Measurements from ENCODE around the gene CCDC196. TPM values are rescaled to one million over a fixed set of nuclear protein-coding genes. Genes with fewer than 3 reads are reported as not detected.

CCDC196 gene
- total RNA-seq, 1 experiment from 2014 or later, result not detected

- Histone ChIP-seq H3K79me1 (ENCODE audit: insufficient read depth, low read depth, low read length, poor library complexity, severe bottlenecking) (no peaks in the 10 kb centered on the region), H3K23ac (ENCODE audit: insufficient read length, low read depth, low read length) (no peak overlapping the region), H2AK5ac (ENCODE audit: insufficient read length, low read length) (no peak overlapping the region), H3K4me2 (ENCODE audit: insufficient read depth, insufficient read length, low read length) (no peak overlapping the region), H3K9ac (ENCODE audit: extremely low read depth, insufficient read length, low read length) (no peak overlapping the region), H3K18ac (ENCODE audit: insufficient read length, low read depth, low read length) (no peak overlapping the region), H3K14ac (ENCODE audit: insufficient read depth, low read length) (no peak overlapping the region), H4K5ac (ENCODE audit: insufficient read length, low read depth, low read length) (no peak overlapping the region), H2AFZ (ENCODE audit: low read length) (no peak overlapping the region), H2BK120ac (ENCODE audit: low read depth, low read length, poor library complexity, severe bottlenecking) (no peak overlapping the region), H3T11ph (ENCODE audit: low read length) (no peak overlapping the region), H3K79me2 (ENCODE audit: insufficient read depth, low read length) (no peaks in the 10 kb centered on the region), H3K9me3 (ENCODE audit: control insufficient read depth, low read depth, low read length) (no peaks in the 10 kb centered on the region), H4K8ac (replicated peaks; ENCODE audit: insufficient read length, low read depth, low read length) (no peak overlapping the region), H3K4me1 (ENCODE audit: insufficient read depth, low read length) (no peaks in the 10 kb centered on the region), H2BK15ac (ENCODE audit: low read depth, low read length) (no peak overlapping the region), H3K27ac (ENCODE audit: insufficient read length, low read depth, low read length) (no peak overlapping the region), H3K27me3 (ENCODE audit: insufficient read depth, low read length) (no peaks in the 10 kb centered on the region), H3K56ac (ENCODE audit: insufficient read length, low read depth, low read length) (no peak overlapping the region), H2BK20ac (ENCODE audit: low read depth, low read length, poor library complexity, severe bottlenecking) (no peak overlapping the region), H4K20me1 (ENCODE audit: control insufficient read depth, insufficient read depth, insufficient read length) (no peaks in the 10 kb centered on the region), H2BK12ac (ENCODE audit: insufficient read length, low read depth, low read length) (no peak overlapping the region), H3K23me2 (ENCODE audit: insufficient read length, low read depth, low read length, poor library complexity, severe bottlenecking) (no peaks in the 10 kb centered on the region), H3K4ac (ENCODE audit: low read depth, low read length) (no peak overlapping the region), H4K91ac (ENCODE audit: insufficient read length, low read depth, low read length) (no peak overlapping the region), H2BK5ac (ENCODE audit: insufficient read length, low read length) (no peak overlapping the region)
- no peak for TF ChIP-seq CTCF (conservative IDR thresholded peaks at IDR 0.05)
- peaks cover 0 to 5% of the 10 kb centered on the region in 2 experiments; a peak in 1 of 4 replicates for H3K4me1 Mint-ChIP-seq
- peaks cover 0 to 4% (median 0%) of the 10 kb centered on the region in 3 experiments; a peak in 2 of 7 replicates for H3K36me3 Mint-ChIP-seq (ENCODE audit: insufficient read depth in 1 of 3, low read depth in 3 of 3)
- H3K9me3 Mint-ChIP-seq, result no peaks in the 10 kb centered on the region
- WGBS (ENCODE audit: extremely low coverage, insufficient read length, low lambda C conversion rate), result no CpG with 5 or more reads among the region's 3 CpGs
- no peak overlapping the region for H3K4me3 Mint-ChIP-seq
- no peak overlapping the region for H3K27ac Mint-ChIP-seq
- H3K27me3 Mint-ChIP-seq (ENCODE audit: low read depth), result no peaks in the 10 kb centered on the region; the same call in 1 of the 2 replicates
- no peak for DNase-seq
Observed at GRCh38 chr14:66498311-66498710, 12.1 kb downstream of the CCDC196 start.

Measured in H9 (cell line).